Testis (tissue), 3 donors: Measurements from ENCODE around the gene SH2D3A. TPM values are rescaled to one million over a fixed set of nuclear protein-coding genes. Genes with fewer than 3 reads are reported as not detected.
A peak's percentile ranks its signal among the peaks of the same experiment; 100 is the strongest.

ENCODE experiments used
- DNase-seq: peaks from one replicate; pipeline ENCODE4 v3.0.0-alpha.2; 2019
- H3K27ac ChIP-seq, 2 donors: fragments of 200-600 bp; sonication (generic); one replicate each; pipeline ENCODE4 v1.5.1; 2019
- H3K27me3 ChIP-seq: fragments of 200-600 bp; sonication (generic); one replicate; pipeline ENCODE4 v1.5.1; 2019
- H3K36me3 ChIP-seq: fragments of 200-600 bp; sonication (generic); one replicate; pipeline ENCODE4 v1.5.1; 2017; ENCODE audit warnings: low read depth; ENCODE audit errors: missing control alignments
- H3K4me1 ChIP-seq: fragments of 200-600 bp; sonication (generic); one replicate; pipeline ENCODE4 v1.5.1; 2019
- H3K4me3 ChIP-seq, 2 donors: fragments of 200-600 bp; sonication (generic); one replicate each; pipeline ENCODE4 v1.5.1; 2017 to 2019
- H3K9me3 ChIP-seq: fragments of 200-600 bp; sonication (generic); one replicate; pipeline ENCODE4 v1.5.1; 2017
- POLR2A ChIP-seq: fragments of 450-650 bp; IDR thresholded peaks from one replicate; pipeline ENCODE4 v1.6.1; 2017; ENCODE audit warnings: antibody characterized with exemption, mild to moderate bottlenecking, moderate library complexity
- WGBS, 2 donors: methylation state at CpG; one replicate each; pipeline ENCODE4 v1.1.5; 2018; 5-methylcytosine and 5-hydroxymethylcytosine counted together
- intact Hi-C: fragments of 100-400 bp; cut with DNase I; formaldehyde crosslinking; loops from one replicate; pipeline ENCODE4 v1.15.1; 2023; ENCODE audit warnings: low total_unique reads
- polyA plus RNA-seq: library from polyadenylated mRNA; stranded (reverse); fragments of 350-450 nt; fragmentation: Illumina TruSeq; extraction: RNeasy Lipid Tissue Mini Kit (QIAGEN cat#74804); gene quantifications from one replicate; pipeline ENCODE4 v1.2.3, GENCODE V29; 2014; ENCODE audit warnings: low read depth, low replicate concordance; ENCODE audit not compliant: insufficient read depth
- total RNA-seq, 2 donors: library from RNA; depleted of rRNA; stranded (reverse); fragments of >200 nt; gene quantifications; one replicate each; pipeline ENCODE4 v1.2.3, GENCODE V29; 2016
- TF ChIP-seq, protein P1 (sequence below), 3 experiments: fragments of 450-650 bp in 2 of 3; fragments of 200-600 bp in 1 of 3; sonication (generic) in 1 of 3; IDR thresholded peaks; one replicate each; pipeline ENCODE4 v1.5.1; 2016 to 2019; ENCODE audit warnings: antibody characterized with exemption in 3 of 3, mild to moderate bottlenecking in 2 of 3, moderate library complexity in 1 of 3

The SH2D3A gene
- total and polyA plus RNA-seq, 3 donors from 2014 or later: 7.4 to 12.8 (median 7.5) TPM

DNA sequence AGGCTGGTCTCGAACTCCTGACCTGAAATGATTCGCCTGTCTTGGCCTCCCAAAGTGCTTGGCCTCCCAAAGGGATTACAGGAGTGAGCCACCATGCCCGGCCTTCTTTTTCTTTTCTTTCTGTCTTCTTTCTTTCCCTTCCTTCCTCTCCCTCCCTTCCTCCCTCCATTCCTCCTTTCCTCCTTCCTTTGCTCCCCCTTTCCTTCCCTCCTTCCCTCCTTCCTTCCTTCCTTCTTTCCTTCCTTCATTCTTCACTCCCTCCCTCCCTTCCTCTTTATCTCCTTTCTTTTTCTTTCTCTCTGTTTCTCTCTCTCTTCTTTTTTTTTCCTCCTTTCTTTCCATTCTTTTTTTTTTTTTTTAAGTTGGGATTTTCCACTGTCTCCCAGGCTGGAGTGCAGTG, 58.9 kb downstream of the SH2D3A start:
- Histone ChIP-seq H3K27me3 (no peaks in the 10 kb centered on the region), H3K9me3 (no peaks in the 10 kb centered on the region), H3K4me3 (no peak overlapping the region), H3K27ac (no peak overlapping the region), H3K4me1 (no peaks in the 10 kb centered on the region), H3K36me3 (no peaks in the 10 kb centered on the region)
- no peak for DNase-seq
- WGBS, 2 donors: 85 to 94% methylated on average over 3 of the region's 3 CpGs
- intact Hi-C loops: no loop called here
- no peak for TF ChIP-seq POLR2A
- TF ChIP-seq, protein P1, sequence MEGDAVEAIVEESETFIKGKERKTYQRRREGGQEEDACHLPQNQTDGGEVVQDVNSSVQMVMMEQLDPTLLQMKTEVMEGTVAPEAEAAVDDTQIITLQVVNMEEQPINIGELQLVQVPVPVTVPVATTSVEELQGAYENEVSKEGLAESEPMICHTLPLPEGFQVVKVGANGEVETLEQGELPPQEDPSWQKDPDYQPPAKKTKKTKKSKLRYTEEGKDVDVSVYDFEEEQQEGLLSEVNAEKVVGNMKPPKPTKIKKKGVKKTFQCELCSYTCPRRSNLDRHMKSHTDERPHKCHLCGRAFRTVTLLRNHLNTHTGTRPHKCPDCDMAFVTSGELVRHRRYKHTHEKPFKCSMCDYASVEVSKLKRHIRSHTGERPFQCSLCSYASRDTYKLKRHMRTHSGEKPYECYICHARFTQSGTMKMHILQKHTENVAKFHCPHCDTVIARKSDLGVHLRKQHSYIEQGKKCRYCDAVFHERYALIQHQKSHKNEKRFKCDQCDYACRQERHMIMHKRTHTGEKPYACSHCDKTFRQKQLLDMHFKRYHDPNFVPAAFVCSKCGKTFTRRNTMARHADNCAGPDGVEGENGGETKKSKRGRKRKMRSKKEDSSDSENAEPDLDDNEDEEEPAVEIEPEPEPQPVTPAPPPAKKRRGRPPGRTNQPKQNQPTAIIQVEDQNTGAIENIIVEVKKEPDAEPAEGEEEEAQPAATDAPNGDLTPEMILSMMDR (IDR thresholded peaks at IDR 0.05): no peak

DNA sequence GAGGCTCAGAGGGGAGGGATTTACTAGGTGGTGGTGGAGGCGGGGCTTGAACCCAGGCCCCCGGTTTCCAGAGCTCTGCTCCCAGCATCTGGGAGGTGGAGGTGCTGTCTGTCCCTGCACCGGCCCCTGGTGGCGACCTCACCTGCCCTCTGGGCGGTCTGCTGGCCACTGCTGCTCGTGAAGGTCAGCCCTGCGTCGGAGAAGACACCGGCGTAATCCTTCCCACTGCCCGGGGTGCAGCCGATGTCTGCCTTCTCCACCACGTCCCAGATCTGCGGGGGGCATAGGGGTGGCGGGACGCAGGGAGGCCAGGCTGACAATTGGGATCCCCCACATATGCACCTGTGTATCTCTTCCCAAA, 59.6 kb downstream of the SH2D3A start:
- WGBS, 2 donors: 49 to 67% methylated on average over 5 to 16 of the region's 16 CpGs
- intact Hi-C loops: no loop called here
- TF ChIP-seq, protein P1 (IDR thresholded peaks at IDR 0.05): no peak
- no peak for TF ChIP-seq POLR2A
- H3K36me3 ChIP-seq: no peaks in the 10 kb centered on the region
- no peak overlapping the region for H3K27ac ChIP-seq
- H3K27me3 ChIP-seq: no peaks in the 10 kb centered on the region
- H3K9me3 ChIP-seq: no peaks in the 10 kb centered on the region
- no peaks in the 10 kb centered on the region for H3K4me1 ChIP-seq
- H3K4me3 ChIP-seq: no peak overlapping the region
- DNase-seq: no peak

DNA sequence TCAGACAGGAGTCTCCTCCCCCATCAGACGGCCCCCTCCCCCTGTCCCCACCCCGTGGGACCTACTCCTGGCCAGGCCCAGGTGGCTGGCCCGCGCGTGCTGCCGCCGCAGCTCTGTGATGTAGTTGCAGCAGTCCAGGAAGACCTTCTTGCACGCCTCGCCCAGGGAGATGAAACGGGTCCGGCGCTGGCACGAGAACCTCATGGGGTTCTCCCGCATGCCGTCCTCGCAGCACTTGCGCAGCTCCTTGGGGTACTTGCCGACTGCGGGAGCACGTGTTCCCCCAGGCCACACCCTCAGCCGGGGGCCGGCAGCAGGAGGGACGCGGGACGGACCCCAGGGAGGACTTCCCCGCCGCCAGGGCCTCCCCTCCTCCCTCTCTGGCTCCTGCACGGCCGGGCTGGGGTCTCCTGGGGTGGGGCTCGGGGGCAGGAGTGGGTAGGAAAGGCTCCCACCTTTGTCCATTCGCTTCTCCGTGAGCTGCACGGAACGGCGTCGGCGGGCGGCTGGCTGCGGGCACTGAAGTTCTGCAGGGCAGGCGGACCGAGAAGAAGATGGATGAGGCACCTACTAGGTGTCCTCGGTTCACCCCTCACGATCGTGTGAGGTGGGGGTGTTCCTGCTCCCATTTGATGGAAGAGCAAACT, 60.1 kb downstream of the SH2D3A start:
- H3K27me3 ChIP-seq: no peaks in the 10 kb centered on the region
- WGBS, 2 donors: 62 to 69% methylated on average over 14 to 27 of the region's 44 CpGs
- no peaks in the 10 kb centered on the region for H3K4me1 ChIP-seq
- peak overlapping the region in 1 of 2 donors; percentile 21 for H3K4me3 ChIP-seq
- H3K27ac ChIP-seq: no peak overlapping the region
- DNase-seq: no peak
- TF ChIP-seq POLR2A: no peak
- TF ChIP-seq, protein P1 (IDR thresholded peaks at IDR 0.05): no peak
- H3K36me3 ChIP-seq: no peaks in the 10 kb centered on the region
- no peaks in the 10 kb centered on the region for H3K9me3 ChIP-seq
- intact Hi-C loops: no loop called here

DNA sequence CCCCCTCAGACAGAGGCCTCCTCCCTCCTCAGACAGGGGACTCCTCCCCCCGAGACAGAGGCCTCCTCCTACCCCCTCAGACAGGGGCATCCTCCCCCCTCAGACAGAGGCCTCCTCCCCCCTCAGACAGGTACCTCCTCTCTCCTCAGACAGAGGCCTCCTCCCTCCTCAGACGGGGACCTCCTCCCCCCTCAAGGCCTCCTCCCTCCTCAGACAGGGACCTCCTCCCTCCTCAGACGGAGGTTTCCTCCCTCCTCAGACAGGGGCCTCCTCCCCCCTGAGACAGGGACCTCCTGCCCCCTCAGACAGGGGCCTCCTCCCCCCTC, 60.6 kb downstream of the SH2D3A start:
- intact Hi-C loops: no loop called here
- WGBS, 2 donors: 41% methylated on average over 3 of the region's 3 CpGs

More for the DNA sequence above, 60.6 kb downstream of the SH2D3A start:
- DNase-seq: no peak
- H3K4me3 ChIP-seq: no peak overlapping the region
- H3K36me3 ChIP-seq: no peaks in the 10 kb centered on the region
- no peaks in the 10 kb centered on the region for H3K27me3 ChIP-seq
- no peaks in the 10 kb centered on the region for H3K9me3 ChIP-seq
- H3K27ac ChIP-seq: no peak overlapping the region
- H3K4me1 ChIP-seq: no peaks in the 10 kb centered on the region
- TF ChIP-seq POLR2A: no peak
- TF ChIP-seq, protein P1 (IDR thresholded peaks at IDR 0.05): no peak
